AG04450 (cell line): Measurements from ENCODE around the gene BSND. TPM values are rescaled to one million over a fixed set of nuclear protein-coding genes. Genes with fewer than 3 reads are reported as not detected.

Source experiments
- CTCF ChIA-PET: fragments of 300-600, 350-600 bp; formaldehyde crosslinking; extraction: SDS; loops from one replicate; lab custom pipeline; 2022; ENCODE audit warnings: antibody characterized with exemption, inconsistent platforms; lab: Charles Lee
- POLR2A ChIA-PET: fragments of 350-600 bp; formaldehyde crosslinking; extraction: SDS; loops from one replicate; lab custom pipeline; 2021; ENCODE audit warnings: antibody characterized with exemption, inconsistent platforms; lab: Yijun Ruan, JAX
- DNase-seq: peaks from one replicate; pipeline ENCODE4 v3.0.0-alpha.2; 2011; ENCODE audit warnings: low read depth, low spot score
- H3K27ac ChIP-seq: one replicate; pipeline ENCODE4 v1.5.1; 2012; ENCODE audit warnings: low read depth, low read length, control low read depth
- H3K27me3 ChIP-seq: one replicate; pipeline ENCODE4 v1.6.0; 2012; ENCODE audit warnings: low read length; ENCODE audit not compliant: control insufficient read depth, insufficient read depth
- H3K4me3 ChIP-seq: 2 replicates; pipeline ENCODE4 v1.5.1; 2011; ENCODE audit warnings: mild to moderate bottlenecking, low read depth, low read length, control low read depth
- H3K9me3 ChIP-seq: 2 replicates; pipeline ENCODE4 v1.5.1; 2012; ENCODE audit warnings: low read length; ENCODE audit not compliant: control insufficient read depth, insufficient read depth
- CTCF ChIP-seq: IDR thresholded peaks from 2 replicates; pipeline ENCODE4 v1.5.1; 2011; ENCODE audit warnings: low read depth, low read length, control low read depth, inconsistent platforms
- polyA plus RNA-seq: library from polyadenylated mRNA; depleted of rRNA; stranded (reverse); fragments of >200 nt; gene quantifications from 2 replicates; pipeline ENCODE4 v1.2.3, GENCODE V29; 2011

The BSND gene
- polyA plus RNA-seq, 1 experiment, result not detected

- CTCF ChIA-PET, result interaction anchor here (2.1 kb wide), 1 partner anchor 23 kb away, joined by 6 read pairs; no protein-coding TSS in a partner anchor
- DNase-seq, result no peak
- POLR2A ChIA-PET, result no interaction called here
Observed at GRCh38 chr1:55045430-55045829, 46.7 kb downstream of the BSND start.

GRCh38 chr1:55046871-55047270, 48.1 kb downstream of the BSND start:
- Histone ChIP-seq H3K27ac (no peak overlapping the region), H3K27me3 (peaks cover 30% of the 10 kb centered on the region), H3K9me3 (no peaks in the 10 kb centered on the region; the same call in 1 of the 2 replicates), H3K4me3 (no peak overlapping the region)
- no peak for DNase-seq
- no peak for TF ChIP-seq CTCF
- CTCF ChIA-PET, result interaction anchor here (2.1 kb wide), 1 partner anchor 25 kb away, joined by 6 read pairs; no protein-coding TSS in a partner anchor
- POLR2A ChIA-PET, result no interaction called here

More at GRCh38 chr1:55045430-55045829, 46.7 kb downstream of the BSND start:
- Histone ChIP-seq H3K27me3 (peaks cover 39% of the 10 kb centered on the region), H3K9me3 (no peaks in the 10 kb centered on the region; the same call in 1 of the 2 replicates), H3K4me3 (no peak overlapping the region), H3K27ac (no peak overlapping the region)
- TF ChIP-seq CTCF, result no peak

GRCh38 chr1:55047611-55048010, 48.9 kb downstream of the BSND start:
- TF ChIP-seq CTCF, result no peak
- ChIA-PET POLR2A (no interaction called here), CTCF (no interaction called here)
- Histone ChIP-seq H3K27ac (no peak overlapping the region), H3K4me3 (no peak overlapping the region), H3K9me3 (no peaks in the 10 kb centered on the region; the same call in 1 of the 2 replicates), H3K27me3 (peaks cover 24% of the 10 kb centered on the region)
- DNase-seq, result no peak

- H3K27me3 ChIP-seq, result peaks cover 19% of the 10 kb centered on the region
- POLR2A ChIA-PET, result no interaction called here
- TF ChIP-seq CTCF, result no peak
- H3K27ac ChIP-seq, result no peak overlapping the region
- H3K9me3 ChIP-seq, result no peaks in the 10 kb centered on the region; the same call in 1 of the 2 replicates
- H3K4me3 ChIP-seq, result no peak overlapping the region
- CTCF ChIA-PET, result interaction anchor here (0.7 to 0.9 kb wide), 2 partner anchors 98 to 103 kb away, joined by 3 read pairs; no protein-coding TSS in a partner anchor
- no peak for DNase-seq
Observed at GRCh38 chr1:55048453-55049270, 49.9 kb downstream of the BSND start.
